Camera-type eye (tissue), 1 donor: ENCODE results near the gene HLA-DRB1. TPM values are rescaled to one million over a fixed set of nuclear protein-coding genes. Genes with fewer than 3 reads are reported as not detected.

Experiments
- total RNA-seq: library from RNA; depleted of rRNA; stranded (reverse); fragments of >200 nt; gene quantifications from one replicate; pipeline ENCODE4 v1.2.3, GENCODE V29; 2014

Gene HLA-DRB1
- total RNA-seq: 6.3 TPM

GRCh38 chr6:32589596-32590449, at the start of gene HLA-DRB1:
Gene HLA-DRB1 (minus strand): TSS chr6:32589848. CDS start chr6:32589742, 106 bp downstream.

GRCh38 chr6:32637219-32637880, 47.7 kb upstream of the HLA-DRB1 start, which contains the start of gene HLA-DQA1:
Gene HLA-DQA1 (plus strand): TSS chr6:32637406. CDS start chr6:32637459, 53 bp downstream.

GRCh38 chr6:32529697-32530430, 59.8 kb downstream of the HLA-DRB1 start, which contains the start of gene HLA-DRB5:
Gene HLA-DRB5 (minus strand): TSS chr6:32530287. CDS start chr6:32530224, 63 bp downstream.

Other genes starting within 250 kb of the HLA-DRB1 start
- gene TSBP1, start 217.9 kb downstream of the HLA-DRB1 start, total RNA-seq: not detected
- gene BTNL2, start 182.7 kb downstream of the HLA-DRB1 start, total RNA-seq: not detected
- 40.0 TPM for gene HLA-DRA, start 150.0 kb downstream of the HLA-DRB1 start, total RNA-seq
- not detected for gene HLA-DRB5, start 59.6 kb downstream of the HLA-DRB1 start, total RNA-seq
- gene HLA-DQA1, start 47.6 kb upstream of the HLA-DRB1 start, total RNA-seq: 0.38 TPM
- 0.27 TPM for gene HLA-DQB1, start 76.8 kb upstream of the HLA-DRB1 start, total RNA-seq
- gene HLA-DQA2, start 151.5 kb upstream of the HLA-DRB1 start, total RNA-seq: not detected
- gene HLA-DQB2, start 173.7 kb upstream of the HLA-DRB1 start, total RNA-seq: not detected
- gene HLA-DOB, start 227.2 kb upstream of the HLA-DRB1 start, total RNA-seq: not detected
- gene TAP2, start 248.9 kb upstream of the HLA-DRB1 start, total RNA-seq: 6.2 TPM